Uterus (tissue), 2 donors: Measurements from ENCODE around the gene FLRT1.

Source experiments
- POLR2A ChIP-seq, 2 donors: fragments of 450-650 bp; IDR thresholded peaks; one replicate each; pipeline ENCODE4 v1.6.1; 2016; ENCODE audit warnings: antibody characterized with exemption in 2 of 2, mild to moderate bottlenecking in 1 of 2, moderate library complexity in 1 of 2
- TF ChIP-seq, protein P1 (sequence below), 4 experiments: fragments of 200-600 bp in 2 of 4; fragments of 450-650 bp in 2 of 4; sonication (generic) in 2 of 4; IDR thresholded peaks; one replicate each; pipeline ENCODE4 v1.5.1; 2016 to 2019; ENCODE audit warnings: antibody characterized with exemption in 4 of 4, mild to moderate bottlenecking in 2 of 4, moderate library complexity in 1 of 4

DNA sequence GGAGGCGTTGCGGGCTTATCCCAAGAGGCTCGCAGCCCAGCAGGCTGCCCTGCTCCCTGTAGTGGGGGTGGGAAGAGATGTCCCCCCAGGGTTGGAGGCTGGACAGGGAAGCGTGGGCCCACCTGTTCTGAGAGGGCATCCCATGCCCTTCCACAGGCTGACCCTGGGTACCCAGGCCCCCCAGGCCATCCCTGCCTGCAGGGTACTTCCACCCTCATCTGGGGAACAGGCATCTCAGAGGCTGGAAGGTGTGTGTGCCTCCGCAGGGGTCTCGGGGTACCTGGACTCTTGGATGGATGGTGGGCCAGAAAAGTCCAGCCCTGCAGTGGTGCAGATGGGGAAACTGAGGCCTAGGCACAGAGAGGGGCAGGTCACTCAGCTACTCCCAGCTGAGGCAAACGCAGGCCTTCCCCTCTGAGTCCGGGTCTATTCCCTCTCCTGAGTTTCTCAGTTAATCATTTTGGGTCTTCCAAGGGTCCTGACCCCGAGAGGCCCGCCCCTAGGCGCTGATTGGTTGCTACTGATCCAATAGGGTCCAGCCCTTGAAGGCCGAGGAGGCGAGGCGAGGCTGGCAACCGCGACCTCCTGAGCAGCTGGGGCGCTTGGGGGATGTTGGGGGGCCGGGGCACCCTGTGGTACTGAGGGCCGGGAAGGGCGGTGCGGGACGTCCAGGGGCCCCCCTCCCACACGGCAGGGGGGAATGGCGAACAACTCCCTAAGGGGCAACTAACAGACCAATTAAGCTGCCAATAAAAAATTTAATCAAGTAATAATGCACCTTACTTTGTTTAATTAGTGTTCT is 23.8 kb downstream of the FLRT1 start:
- TF ChIP-seq, protein P1, sequence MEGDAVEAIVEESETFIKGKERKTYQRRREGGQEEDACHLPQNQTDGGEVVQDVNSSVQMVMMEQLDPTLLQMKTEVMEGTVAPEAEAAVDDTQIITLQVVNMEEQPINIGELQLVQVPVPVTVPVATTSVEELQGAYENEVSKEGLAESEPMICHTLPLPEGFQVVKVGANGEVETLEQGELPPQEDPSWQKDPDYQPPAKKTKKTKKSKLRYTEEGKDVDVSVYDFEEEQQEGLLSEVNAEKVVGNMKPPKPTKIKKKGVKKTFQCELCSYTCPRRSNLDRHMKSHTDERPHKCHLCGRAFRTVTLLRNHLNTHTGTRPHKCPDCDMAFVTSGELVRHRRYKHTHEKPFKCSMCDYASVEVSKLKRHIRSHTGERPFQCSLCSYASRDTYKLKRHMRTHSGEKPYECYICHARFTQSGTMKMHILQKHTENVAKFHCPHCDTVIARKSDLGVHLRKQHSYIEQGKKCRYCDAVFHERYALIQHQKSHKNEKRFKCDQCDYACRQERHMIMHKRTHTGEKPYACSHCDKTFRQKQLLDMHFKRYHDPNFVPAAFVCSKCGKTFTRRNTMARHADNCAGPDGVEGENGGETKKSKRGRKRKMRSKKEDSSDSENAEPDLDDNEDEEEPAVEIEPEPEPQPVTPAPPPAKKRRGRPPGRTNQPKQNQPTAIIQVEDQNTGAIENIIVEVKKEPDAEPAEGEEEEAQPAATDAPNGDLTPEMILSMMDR (IDR thresholded peaks at IDR 0.05): no peak
- no peak for TF ChIP-seq POLR2A (IDR thresholded peaks at IDR 0.05)
